Psoas muscle (tissue), 8 donors: ENCODE data around the gene TREM2. TPM values are rescaled to one million over a fixed set of nuclear protein-coding genes. Genes with fewer than 3 reads are reported as not detected.
A peak's percentile ranks its signal among the peaks of the same experiment; 100 is the strongest.

Experiments used
- ATAC-seq, 4 donors: fragments of 200-7000 bp; cut with Tn5 transposase; one replicate each; pipeline ENCODE4 v1.9.1; 2020; ENCODE audit warnings: moderate library complexity in 3 of 4, mild to moderate bottlenecking in 2 of 4
- DNase-seq, 2 donors: peaks; one replicate each; pipeline ENCODE4 v3.0.0-alpha.2; 2020
- H3K27ac ChIP-seq: fragments of 200-600 bp; one replicate; pipeline ENCODE4 v1.8.0; 2022
- H3K27me3 ChIP-seq, 3 donors: fragments of 200-600 bp in 1 of 3; one replicate each; pipeline versions ENCODE4 v1.6.1 to v1.8.0; 2013 to 2022; ENCODE audit warnings: low read length in 2 of 3, mild to moderate bottlenecking in 2 of 3, moderate library complexity in 1 of 3; ENCODE audit not compliant: insufficient read depth in 3 of 3
- H3K36me3 ChIP-seq, 2 donors: fragments of 200-600 bp in 1 of 2; one replicate each; pipeline versions ENCODE4 v1.6.1 to v1.8.0; 2013 to 2022; ENCODE audit warnings: low read depth in 1 of 2, mild to moderate bottlenecking in 1 of 2, moderate library complexity in 1 of 2; ENCODE audit not compliant: insufficient read depth in 1 of 2
- H3K4me1 ChIP-seq: fragments of 200-600 bp; one replicate; pipeline ENCODE4 v1.8.0; 2022
- H3K4me3 ChIP-seq: fragments of 200-600 bp; one replicate; pipeline ENCODE4 v1.8.0; 2022; ENCODE audit warnings: mild to moderate bottlenecking
- H3K9me3 ChIP-seq: fragments of 200-600 bp; one replicate; pipeline ENCODE4 v1.8.0; 2022
- CTCF ChIP-seq: fragments of 200-600 bp; IDR thresholded peaks from one replicate; pipeline ENCODE4 v1.8.0; 2022; ENCODE audit warnings: antibody characterized with exemption
- WGBS, 3 donors: extraction: QIAGEN DNeasy Blood & Tissue Kit; methylation state at CpG; one replicate each; pipeline versions ENCODE4 v1.1.6 to v1.1.7; 2013; 5-methylcytosine and 5-hydroxymethylcytosine counted together
- intact Hi-C, 2 donors: fragments of 100-400 bp; cut with DNase I; formaldehyde crosslinking; loops; one replicate each; pipeline versions ENCODE4 v1.11.0 to v1.14.2; 2022
- polyA plus RNA-seq, 3 donors: library from polyadenylated mRNA; stranded (reverse); fragments of 200-250 nt; gene quantifications; one replicate each; pipeline ENCODE4 v1.2.3, GENCODE V29; 2013
- total RNA-seq, 4 donors: library from RNA; stranded (reverse); fragmentation: NEBNext Ultra II Directional in 2 of 4; extraction: Animal tissue kit (Norgen Biotek cat#: 25700) in 2 of 4; gene quantifications; one replicate each; pipeline versions ENCODE4 v1.2.1 to v1.2.4, GENCODE V29; 2021 to 2023
- donor health status: healthy with polysubstance abuse.
- donor health status: DM: no; HTN: no; CAD: no; lungs with moderate emphysema.
- donor health status: Bipolar disorder and iron deficiency.
- donor health status: healthy.
- donor health status: DM: yes; HTN: yes; CAD: no.
- donor health status: DM: no; HTN: no; CAD: no.
- donor health status: DM: no; HTN: no; CAD: no.
- donor health status: DM: yes; HTN: yes; CAD: no.

TREM2 gene
- total and polyA plus RNA-seq, 7 donors = 0.12 to 0.73 (median 0.40) TPM; not detected in 1

GRCh38 chr6:41184761-41185160 lies 21.8 kb upstream of the TREM2 start:
- WGBS, 3 donors = 78 to 82% (median 80%) methylated on average over 7 of the region's 7 CpGs
- H3K27ac ChIP-seq = no peak overlapping the region

DNA sequence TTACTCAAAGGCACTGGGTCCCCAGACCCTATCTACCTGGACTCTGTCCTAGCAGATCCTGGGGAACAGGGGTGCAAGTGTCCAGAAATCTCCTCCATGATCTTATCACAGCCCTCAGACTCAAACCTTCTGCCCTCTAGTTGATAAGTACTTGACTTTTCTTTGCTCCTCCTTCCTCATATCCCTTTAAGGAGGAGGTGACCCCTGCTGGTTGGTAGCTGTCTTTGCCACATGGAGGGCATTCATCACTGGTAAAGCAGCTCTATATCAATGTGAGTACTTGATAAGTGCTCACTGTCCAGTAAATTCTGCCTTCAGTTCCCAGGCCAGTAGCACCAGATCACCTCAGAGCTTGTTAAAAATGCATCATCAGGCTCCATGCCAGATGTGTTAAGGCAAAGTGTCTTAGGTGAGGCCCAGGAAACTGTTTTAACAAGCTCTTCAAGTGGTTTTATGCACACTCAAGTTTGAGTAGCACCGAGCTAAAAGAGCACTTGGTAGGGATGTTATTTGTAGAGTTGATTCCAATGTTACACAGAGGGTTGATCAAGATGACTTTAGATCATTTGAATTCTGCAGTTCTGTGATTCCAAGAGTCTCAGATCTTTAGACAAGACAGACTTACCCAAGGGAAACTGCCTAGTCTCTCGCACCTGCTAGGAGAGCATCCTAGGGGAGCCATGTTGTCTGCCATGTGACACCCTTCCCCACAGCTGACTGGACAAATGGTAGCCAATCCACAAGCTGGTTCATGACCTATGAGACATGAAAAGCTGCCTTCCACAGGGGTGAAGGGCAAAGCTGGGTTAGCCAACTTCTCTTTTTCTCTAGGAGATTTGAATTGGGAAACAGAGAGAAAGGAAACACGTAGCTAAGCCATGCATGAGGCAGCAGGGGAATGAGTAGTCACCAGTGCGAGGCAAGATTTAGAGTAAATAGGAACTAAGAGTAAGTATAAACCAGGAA lies 19.4 kb upstream of the TREM2 start:
- peak; percentile 43 for TF ChIP-seq CTCF
- peak; percentile 32 to 67 (median 58) for ATAC-seq
- no peaks in the 10 kb centered on the region for H3K9me3 ChIP-seq
- no peak overlapping the region for H3K4me3 ChIP-seq
- no peaks in the 10 kb centered on the region for H3K4me1 ChIP-seq
- DNase-seq = no peak
- WGBS, 3 donors = 73 to 80% (median 73%) methylated on average over 4 of the region's 4 CpGs
- no peak overlapping the region for H3K27ac ChIP-seq
- no peaks in the 10 kb centered on the region for H3K36me3 ChIP-seq
- intact Hi-C loops = no loop called here
- no peaks in the 10 kb centered on the region for H3K27me3 ChIP-seq

More at GRCh38 chr6:41184761-41185160, 21.8 kb upstream of the TREM2 start:
- DNase-seq = no peak
- Histone ChIP-seq H3K4me3 (no peak overlapping the region), H3K27me3 (peaks cover 0 to 4% (median 0%) of the 10 kb centered on the region in 3 donors), H3K36me3 (no peaks in the 10 kb centered on the region), H3K4me1 (no peaks in the 10 kb centered on the region), H3K9me3 (no peaks in the 10 kb centered on the region)
- TF ChIP-seq CTCF = no peak
- intact Hi-C loops = no loop called here
- no peak for ATAC-seq

DNA sequence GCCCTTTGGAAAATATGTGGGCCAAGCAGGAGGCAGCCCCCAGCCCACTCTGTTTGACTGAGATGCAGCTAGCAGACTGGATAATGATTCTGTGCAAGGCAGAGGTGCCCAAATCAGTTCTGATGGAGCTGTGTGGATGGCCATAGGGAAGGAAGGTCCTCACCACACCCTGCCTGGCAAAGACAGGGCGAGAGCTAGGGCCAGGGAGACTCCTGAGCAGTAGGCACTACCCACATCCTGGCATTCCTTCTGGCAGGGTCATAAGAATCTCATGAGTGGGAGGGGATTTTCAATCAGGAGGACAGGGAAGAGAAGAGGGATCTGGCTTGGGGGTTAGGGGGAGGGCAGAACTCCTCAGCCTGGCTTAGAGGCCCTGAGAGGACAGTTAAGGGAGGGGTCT lies 18.6 kb upstream of the TREM2 start:
- H3K27me3 ChIP-seq = no peaks in the 10 kb centered on the region
- WGBS, 3 donors = 64 to 80% (median 70%) methylated on average over 1 of the region's 1 CpG
- ATAC-seq = no peak
- DNase-seq = no peak
- intact Hi-C loops = no loop called here
- no peaks in the 10 kb centered on the region for H3K9me3 ChIP-seq
- H3K27ac ChIP-seq = no peak overlapping the region
- H3K4me3 ChIP-seq = no peak overlapping the region
- H3K36me3 ChIP-seq = no peaks in the 10 kb centered on the region
- no peak for TF ChIP-seq CTCF
- H3K4me1 ChIP-seq = no peaks in the 10 kb centered on the region

GRCh38 chr6:41179163-41179562 lies 16.2 kb upstream of the TREM2 start:
- Histone ChIP-seq H3K9me3 (no peaks in the 10 kb centered on the region), H3K4me3 (no peak overlapping the region), H3K27me3 (no peaks in the 10 kb centered on the region), H3K27ac (no peak overlapping the region), H3K4me1 (no peaks in the 10 kb centered on the region), H3K36me3 (no peaks in the 10 kb centered on the region)
- DNase-seq (no peak), ATAC-seq (no peak)
- 62 to 82% (median 68%) methylated on average over 4 of the region's 4 CpGs for WGBS, 3 donors
- intact Hi-C loops = no loop called here
- TF ChIP-seq CTCF = no peak
